Vagina (tissue), 2 donors: ENCODE measurements around the gene RRM2.

ENCODE experiments used
- CTCF ChIP-seq, 3 experiments: fragments of 450-650 bp in 2 of 3; fragments of 200-600 bp in 1 of 3; sonication (generic) in 1 of 3; IDR thresholded peaks; one replicate each; pipeline ENCODE4 v1.5.1; 2017 to 2019; ENCODE audit warnings: antibody characterized with exemption in 3 of 3, mild to moderate bottlenecking in 2 of 3, moderate library complexity in 2 of 3
- POLR2A ChIP-seq, 2 donors: fragments of 450-650 bp; IDR thresholded peaks; one replicate each; pipeline ENCODE4 v1.6.1; 2017; ENCODE audit warnings: antibody characterized with exemption in 2 of 2, mild to moderate bottlenecking in 2 of 2, moderate library complexity in 2 of 2

- TF ChIP-seq CTCF (IDR thresholded peaks at IDR 0.05) (no peak), POLR2A (IDR thresholded peaks at IDR 0.05) (no peak)
Observed at GRCh38 chr2:10075571-10076209, 46.8 kb upstream of the RRM2 start.
